H1 (cell line): ENCODE data around the gene MYO7B. TPM values are rescaled to one million over a fixed set of nuclear protein-coding genes. Genes with fewer than 3 reads are reported as not detected.

Experiments
- CTCF ChIP-seq, 3 experiments: IDR thresholded peaks; 1 replicate in 2 of 3; 2 replicates in 1 of 3; pipeline versions ENCODE4 v1.5.1 to v1.6.1; 2011; ENCODE audit warnings: low read length in 3 of 3, mild to moderate bottlenecking in 3 of 3, inconsistent platforms in 2 of 3, low read depth in 1 of 3, moderate library complexity in 1 of 3; ENCODE audit not compliant: insufficient read depth in 1 of 3; ENCODE audit errors: control extremely low read depth in 1 of 3
- KDM4A ChIP-seq: IDR thresholded peaks from one replicate; pipeline ENCODE4 v1.7.1; 2012; ENCODE audit warnings: low read depth, mild to moderate bottlenecking, moderate library complexity, low read length, inconsistent platforms; ENCODE audit not compliant: severe bottlenecking
- polyA plus RNA-seq, 7 experiments: library from polyadenylated mRNA; depleted of rRNA in 3 of 7; stranded (reverse) in 5 of 7; unstranded in 2 of 7; fragments of >200 nt in 5 of 7; fragments of 200-250 nt in 2 of 7; gene quantifications; 1 replicate in 5 of 7; 2 replicates in 1 of 7; 4 replicates in 1 of 7; pipeline versions ENCODE4 v1.2.1 to v1.2.3, GENCODE V29; 2011 to 2013; ENCODE audit warnings: missing spikeins in 2 of 7, mixed read lengths in 2 of 7
- total RNA-seq: library from RNA; stranded (reverse); fragmentation: NEBNext Ultra II Directional; extraction: Animal tissue kit (Norgen Biotek cat#: 25700); gene quantifications from 2 replicates; pipeline ENCODE4 v1.2.1, GENCODE V29; 2021
- TF ChIP-seq, protein P1 (sequence below): IDR thresholded peaks from 2 replicates; pipeline ENCODE4 v1.6.1; 2012; ENCODE audit warnings: low read length, inconsistent platforms

Gene MYO7B
- total and polyA plus RNA-seq, 2 of the 8 experiments (the other 6 are each of a cell fraction or from before 2014, with no cell fraction given): not detected

DNA sequence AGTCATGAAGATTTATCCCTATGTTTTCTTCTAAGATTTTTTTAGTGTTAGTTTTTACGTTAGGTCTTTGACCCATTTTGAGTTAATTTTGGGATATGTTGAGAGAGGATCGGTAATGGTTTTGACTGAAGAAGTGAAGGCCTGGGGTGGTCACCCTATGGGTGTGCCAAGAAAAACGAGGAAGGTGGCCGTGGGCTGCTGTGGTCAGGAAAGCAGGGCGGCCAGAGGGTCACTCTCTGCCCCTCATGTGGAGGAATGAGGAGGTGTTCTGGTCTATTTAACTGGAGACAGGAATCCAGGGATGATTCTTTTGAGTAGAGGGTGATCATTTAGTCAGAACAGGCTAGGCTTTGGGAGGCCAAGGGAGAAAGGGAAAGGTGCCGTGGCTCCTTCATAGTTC is 50.7 kb downstream of the MYO7B start (continued):
- TF ChIP-seq, protein P1, sequence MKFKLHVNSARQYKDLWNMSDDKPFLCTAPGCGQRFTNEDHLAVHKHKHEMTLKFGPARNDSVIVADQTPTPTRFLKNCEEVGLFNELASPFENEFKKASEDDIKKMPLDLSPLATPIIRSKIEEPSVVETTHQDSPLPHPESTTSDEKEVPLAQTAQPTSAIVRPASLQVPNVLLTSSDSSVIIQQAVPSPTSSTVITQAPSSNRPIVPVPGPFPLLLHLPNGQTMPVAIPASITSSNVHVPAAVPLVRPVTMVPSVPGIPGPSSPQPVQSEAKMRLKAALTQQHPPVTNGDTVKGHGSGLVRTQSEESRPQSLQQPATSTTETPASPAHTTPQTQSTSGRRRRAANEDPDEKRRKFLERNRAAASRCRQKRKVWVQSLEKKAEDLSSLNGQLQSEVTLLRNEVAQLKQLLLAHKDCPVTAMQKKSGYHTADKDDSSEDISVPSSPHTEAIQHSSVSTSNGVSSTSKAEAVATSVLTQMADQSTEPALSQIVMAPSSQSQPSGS: no peak
- TF ChIP-seq KDM4A: no peak
- no peak for TF ChIP-seq CTCF (IDR thresholded peaks at IDR 0.05; ENCODE audit: control extremely low read depth in 1 of 3, insufficient read depth in 1 of 3, low read depth in 1 of 3, low read length in 3 of 3)
